Measurements from ENCODE around the gene ITGA5. TPM values are rescaled to one million over a fixed set of nuclear protein-coding genes. Genes with fewer than 3 reads are reported as not detected.

ITGA5 gene
- total and polyA plus RNA-seq, 9 of the 15 experiments (the other 6 are each of a cell fraction or from before 2014, with no cell fraction given): 9.1 to 82.1 (median 47.4) TPM

DNA sequence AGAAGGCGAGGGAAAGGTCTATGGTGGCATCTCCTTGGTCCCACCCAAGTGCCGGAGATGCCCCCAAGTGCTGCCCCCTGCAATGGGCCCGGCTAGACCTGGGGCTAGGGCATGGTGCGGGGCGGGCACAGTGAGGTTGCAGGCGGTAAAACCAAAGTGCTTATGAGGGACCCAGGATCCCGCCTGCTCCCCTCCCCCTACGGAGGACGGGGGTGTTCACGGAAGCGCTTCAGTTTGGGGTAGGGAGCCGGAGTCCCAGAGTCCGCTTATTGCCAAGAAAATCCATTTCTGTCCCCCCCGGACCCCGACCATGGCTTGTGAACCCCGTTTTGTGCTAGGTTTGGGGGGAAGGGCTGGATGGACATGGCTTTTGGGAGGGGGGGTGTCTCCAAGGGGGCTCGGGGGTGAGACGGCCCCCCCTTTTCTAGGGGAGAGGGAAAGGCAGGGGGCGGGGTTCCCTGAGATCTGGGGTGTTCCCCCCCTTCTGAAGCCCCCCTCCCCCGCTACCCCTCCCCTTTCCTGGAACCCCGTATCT lies 49.4 kb downstream of the ITGA5 start (continued):
- TF ChIP-seq, protein P1, sequence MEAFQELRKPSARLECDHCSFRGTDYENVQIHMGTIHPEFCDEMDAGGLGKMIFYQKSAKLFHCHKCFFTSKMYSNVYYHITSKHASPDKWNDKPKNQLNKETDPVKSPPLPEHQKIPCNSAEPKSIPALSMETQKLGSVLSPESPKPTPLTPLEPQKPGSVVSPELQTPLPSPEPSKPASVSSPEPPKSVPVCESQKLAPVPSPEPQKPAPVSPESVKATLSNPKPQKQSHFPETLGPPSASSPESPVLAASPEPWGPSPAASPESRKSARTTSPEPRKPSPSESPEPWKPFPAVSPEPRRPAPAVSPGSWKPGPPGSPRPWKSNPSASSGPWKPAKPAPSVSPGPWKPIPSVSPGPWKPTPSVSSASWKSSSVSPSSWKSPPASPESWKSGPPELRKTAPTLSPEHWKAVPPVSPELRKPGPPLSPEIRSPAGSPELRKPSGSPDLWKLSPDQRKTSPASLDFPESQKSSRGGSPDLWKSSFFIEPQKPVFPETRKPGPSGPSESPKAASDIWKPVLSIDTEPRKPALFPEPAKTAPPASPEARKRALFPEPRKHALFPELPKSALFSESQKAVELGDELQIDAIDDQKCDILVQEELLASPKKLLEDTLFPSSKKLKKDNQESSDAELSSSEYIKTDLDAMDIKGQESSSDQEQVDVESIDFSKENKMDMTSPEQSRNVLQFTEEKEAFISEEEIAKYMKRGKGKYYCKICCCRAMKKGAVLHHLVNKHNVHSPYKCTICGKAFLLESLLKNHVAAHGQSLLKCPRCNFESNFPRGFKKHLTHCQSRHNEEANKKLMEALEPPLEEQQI (IDR thresholded peaks at IDR 0.05): no peak
- no peak for TF ChIP-seq BMI1 (IDR thresholded peaks at IDR 0.05; ENCODE audit: low read length)
- TF ChIP-seq JUND (IDR thresholded peaks at IDR 0.05; ENCODE audit: borderline replicate concordance, low read depth, low read length): no peak
- no peak for TF ChIP-seq JUND (tag; IDR thresholded peaks at IDR 0.05; ENCODE audit: borderline replicate concordance, low read depth, low read length)
- TF ChIP-seq, protein P2, sequence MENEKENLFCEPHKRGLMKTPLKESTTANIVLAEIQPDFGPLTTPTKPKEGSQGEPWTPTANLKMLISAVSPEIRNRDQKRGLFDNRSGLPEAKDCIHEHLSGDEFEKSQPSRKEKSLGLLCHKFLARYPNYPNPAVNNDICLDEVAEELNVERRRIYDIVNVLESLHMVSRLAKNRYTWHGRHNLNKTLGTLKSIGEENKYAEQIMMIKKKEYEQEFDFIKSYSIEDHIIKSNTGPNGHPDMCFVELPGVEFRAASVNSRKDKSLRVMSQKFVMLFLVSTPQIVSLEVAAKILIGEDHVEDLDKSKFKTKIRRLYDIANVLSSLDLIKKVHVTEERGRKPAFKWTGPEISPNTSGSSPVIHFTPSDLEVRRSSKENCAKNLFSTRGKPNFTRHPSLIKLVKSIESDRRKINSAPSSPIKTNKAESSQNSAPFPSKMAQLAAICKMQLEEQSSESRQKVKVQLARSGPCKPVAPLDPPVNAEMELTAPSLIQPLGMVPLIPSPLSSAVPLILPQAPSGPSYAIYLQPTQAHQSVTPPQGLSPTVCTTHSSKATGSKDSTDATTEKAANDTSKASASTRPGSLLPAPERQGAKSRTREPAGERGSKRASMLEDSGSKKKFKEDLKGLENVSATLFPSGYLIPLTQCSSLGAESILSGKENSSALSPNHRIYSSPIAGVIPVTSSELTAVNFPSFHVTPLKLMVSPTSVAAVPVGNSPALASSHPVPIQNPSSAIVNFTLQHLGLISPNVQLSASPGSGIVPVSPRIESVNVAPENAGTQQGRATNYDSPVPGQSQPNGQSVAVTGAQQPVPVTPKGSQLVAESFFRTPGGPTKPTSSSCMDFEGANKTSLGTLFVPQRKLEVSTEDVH (IDR thresholded peaks at IDR 0.05; ENCODE audit: low read depth, partially characterized antibody): no peak
- TF ChIP-seq ZNF174 (CRISPR knock-in tag; IDR thresholded peaks at IDR 0.05): no peak
- TF ChIP-seq STAT5B (CRISPR knock-in tag; IDR thresholded peaks at IDR 0.05): no peak
